A549 (cell line): ENCODE measurements around the gene PPARA.

Experiments
- POLR2A ChIP-seq: IDR thresholded peaks from 2 replicates; pipeline ENCODE4 v1.6.1; 2012; ENCODE audit warnings: mild to moderate bottlenecking, low read length
- SREBF2 ChIP-seq: fragments of 450-650 bp; IDR thresholded peaks from 2 replicates; pipeline ENCODE4 v1.6.1; 2014; ENCODE audit warnings: mild to moderate bottlenecking, moderate library complexity
- TP53 ChIP-seq: fragments of 250-450 bp; sonication (Bioruptor Pico); IDR thresholded peaks from 2 replicates; pipeline ENCODE4 v1.5.0; 2021; ENCODE audit warnings: mild to moderate bottlenecking, moderate library complexity

DNA sequence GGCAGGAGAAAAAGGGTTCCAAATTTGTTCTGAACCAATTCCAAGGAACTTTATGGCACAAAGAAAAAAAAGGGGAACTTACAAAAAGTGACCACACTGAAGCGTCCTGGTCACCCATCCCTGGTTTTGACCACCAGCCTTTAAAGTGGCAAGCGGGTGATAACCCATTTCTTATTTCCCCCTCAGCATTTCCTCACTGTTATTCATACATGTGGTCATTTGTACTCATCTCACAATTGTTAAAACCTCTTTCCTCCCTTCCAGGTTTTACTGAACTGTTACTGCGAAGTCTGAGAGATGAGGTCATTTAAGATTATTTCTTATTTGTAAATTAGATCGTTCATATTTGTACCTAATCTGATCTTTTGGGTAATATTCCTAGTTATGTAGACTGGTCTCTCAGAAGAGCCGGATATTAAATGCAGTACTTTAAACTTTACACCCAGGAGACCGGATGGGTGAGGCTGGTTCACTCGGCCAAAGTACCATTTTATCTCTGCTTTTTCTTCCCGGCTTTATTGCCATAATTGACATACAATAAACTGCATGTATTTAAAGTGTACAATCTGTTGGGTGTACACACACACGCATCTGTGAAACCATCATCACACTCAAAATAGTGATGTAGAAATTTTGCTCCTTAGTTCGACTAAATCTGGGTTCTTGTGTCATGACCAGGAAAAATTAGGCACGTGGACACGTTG, 52.7 kb downstream of the PPARA start:
- no peak for TF ChIP-seq POLR2A
- no peak for TF ChIP-seq SREBF2
- no peak for TF ChIP-seq TP53
